SK-N-SH (cell line): ENCODE results near the gene JADE3.

ENCODE experiments used
- CTCF ChIP-seq: fragments of 200-600 bp; sonication (generic); IDR thresholded peaks from 2 replicates; pipeline ENCODE4 v1.6.1; 2017; ENCODE audit warnings: antibody characterized with exemption, mild to moderate bottlenecking, moderate library complexity
- EP300 ChIP-seq, 2 experiments: IDR thresholded peaks; 2 replicates each; pipeline versions ENCODE4 v1.4.0 to v1.6.1; 2012; ENCODE audit warnings: borderline replicate concordance in 1 of 2, low read depth in 1 of 2, low read length in 1 of 2
- EZH2phosphoT487 ChIP-seq: fragments of 200-600 bp; sonication (generic); IDR thresholded peaks from 2 replicates; pipeline ENCODE4 v1.6.1; 2017; ENCODE audit warnings: low read depth, mixed run types, mild to moderate bottlenecking, antibody characterized with exemption, moderate library complexity, borderline replicate concordance
- FOXM1 ChIP-seq: IDR thresholded peaks from 2 replicates; pipeline ENCODE4 v1.4.0; 2012; ENCODE audit warnings: low read depth, mild to moderate bottlenecking
- MAX ChIP-seq: IDR thresholded peaks from 2 replicates; pipeline ENCODE4 v1.4.0; 2012; ENCODE audit warnings: low read depth
- MXI1 ChIP-seq: IDR thresholded peaks from 2 replicates; pipeline ENCODE4 v1.6.1; 2012; ENCODE audit warnings: mild to moderate bottlenecking, low read depth, low read length, improper control_type of control experiment
- PBX3 ChIP-seq: IDR thresholded peaks from 2 replicates; pipeline ENCODE4; 2012
- RFX5 ChIP-seq: IDR thresholded peaks from 2 replicates; pipeline ENCODE4 v1.6.1; 2012; ENCODE audit warnings: mild to moderate bottlenecking, improper control_type of control experiment, low read length
- SIN3A ChIP-seq: IDR thresholded peaks from 2 replicates; pipeline ENCODE4 v1.6.1; 2012; ENCODE audit warnings: low read depth, mild to moderate bottlenecking, low read length, moderate library complexity, borderline replicate concordance
- TAF1 ChIP-seq: IDR thresholded peaks from 2 replicates; pipeline ENCODE4 v1.6.1; 2012; ENCODE audit warnings: low read depth, mild to moderate bottlenecking, low read length, moderate library complexity, borderline replicate concordance
- TCF12 ChIP-seq: IDR thresholded peaks from 2 replicates; pipeline ENCODE4 v1.4.0; 2012

GRCh38 chrX:47047989-47048388 lies 135.8 kb downstream of the JADE3 start:
- TF ChIP-seq EZH2phosphoT487 (no peak), RFX5 (no peak), CTCF (no peak), TAF1 (no peak), MAX (no peak), TCF12 (no peak), SIN3A (no peak), PBX3 (no peak), MXI1 (no peak), EP300 (IDR thresholded peaks at IDR 0.05; ENCODE audit: borderline replicate concordance in 1 of 2, low read depth in 1 of 2, low read length in 1 of 2) (no peak), FOXM1 (no peak)
